ENCODE measurements around the gene CDK5RAP2. TPM values are rescaled to one million over a fixed set of nuclear protein-coding genes. Genes with fewer than 3 reads are reported as not detected.

Gene CDK5RAP2
- total and polyA plus RNA-seq, 2 experiments from 2014 or later: 52.6 to 77.0 TPM

GRCh38 chr9:120536949-120537640, 42.9 kb downstream of the CDK5RAP2 start:
- H3K36me3 ChIP-seq (ENCODE audit: low read depth): peaks cover 11% of the 10 kb centered on the region
- WGBS, 2 experiments (ENCODE audit: low coverage in 1 of 2, low lambda C conversion rate in 2 of 2, missing lambda C conversion rate in 2 of 2): 96 to 97% methylated on average over 4 to 5 of the region's 5 CpGs
- no peak for TF ChIP-seq EZH2 (IDR thresholded peaks at IDR 0.05; ENCODE audit: insufficient read depth, poor library complexity, severe bottlenecking)
- TF ChIP-seq EZH2phosphoT487 (IDR thresholded peaks at IDR 0.05; ENCODE audit: insufficient read depth, low read depth): no peak

GRCh38 chr9:120536094-120536493, 43.9 kb downstream of the CDK5RAP2 start:
- H3K9me2 ChIP-seq (ENCODE audit: insufficient read depth): no peaks in the 10 kb centered on the region
- H3F3A ChIP-seq (ENCODE audit: insufficient read depth): 0 out of 2 replicates have a peak, but pooled peaks cover 4% of the 10 kb centered on the region
- no peaks in the 10 kb centered on the region for H3K27me3 ChIP-seq (replicated peaks; ENCODE audit: insufficient read depth)
- peaks cover 10% of the 10 kb centered on the region for H3K4me1 ChIP-seq (ENCODE audit: insufficient read depth)
- H3K9me3 ChIP-seq (ENCODE audit: low read depth): no peaks in the 10 kb centered on the region
- H3K79me2 ChIP-seq (ENCODE audit: insufficient read depth): no peaks in the 10 kb centered on the region
- no peak overlapping the region for H3K27ac ChIP-seq
- WGBS, 2 experiments (ENCODE audit: low coverage in 1 of 2, low lambda C conversion rate in 2 of 2, missing lambda C conversion rate in 2 of 2): 96% methylated on average over 6 of the region's 6 CpGs
- no peak overlapping the region for H2AFZ ChIP-seq
- H3K36me3 ChIP-seq (ENCODE audit: low read depth): peaks cover 11% of the 10 kb centered on the region
- TF ChIP-seq EZH2 (IDR thresholded peaks at IDR 0.05; ENCODE audit: insufficient read depth, poor library complexity, severe bottlenecking): no peak
- no peak for TF ChIP-seq EZH2phosphoT487 (IDR thresholded peaks at IDR 0.05; ENCODE audit: insufficient read depth, low read depth)
- no peak overlapping the region for H3K4me2 ChIP-seq (ENCODE audit: unreplicated experiment)
- in situ Hi-C loops (cut with MboI): loop anchor here (10.0 kb wide), 1 partner anchor 59 kb away; no protein-coding TSS in a partner anchor
- H3K4me3 ChIP-seq: no peak overlapping the region
- no peak overlapping the region for H3K9ac ChIP-seq
- no peak for DNase-seq
- H4K20me1 ChIP-seq (ENCODE audit: insufficient read depth): no peaks in the 10 kb centered on the region

More at GRCh38 chr9:120536949-120537640, 42.9 kb downstream of the CDK5RAP2 start:
- no peaks in the 10 kb centered on the region for H3K9me2 ChIP-seq (ENCODE audit: insufficient read depth)
- no peak overlapping the region for H3K4me3 ChIP-seq
- no peak overlapping the region for H3K9ac ChIP-seq
- DNase-seq: no peak
- H3K4me2 ChIP-seq (ENCODE audit: unreplicated experiment): no peak overlapping the region
- no peaks in the 10 kb centered on the region for H3K27me3 ChIP-seq (replicated peaks; ENCODE audit: insufficient read depth)
- in situ Hi-C loops (cut with MboI): loop anchor here (10.0 kb wide), 1 partner anchor 58 kb away; no protein-coding TSS in a partner anchor
- no peaks in the 10 kb centered on the region for H3K9me3 ChIP-seq (ENCODE audit: low read depth)
- peaks cover 8% of the 10 kb centered on the region for H3K4me1 ChIP-seq (ENCODE audit: insufficient read depth)
- no peaks in the 10 kb centered on the region for H3K79me2 ChIP-seq (ENCODE audit: insufficient read depth)
- 0 out of 2 replicates have a peak, but pooled peaks cover 4% of the 10 kb centered on the region for H3F3A ChIP-seq (ENCODE audit: insufficient read depth)
- H4K20me1 ChIP-seq (ENCODE audit: insufficient read depth): no peaks in the 10 kb centered on the region
- no peak overlapping the region for H3K27ac ChIP-seq
- no peak overlapping the region for H2AFZ ChIP-seq

- Histone ChIP-seq H3K79me2 (ENCODE audit: insufficient read depth) (no peaks in the 10 kb centered on the region), H3K4me3 (no peak overlapping the region), H4K20me1 (ENCODE audit: insufficient read depth) (no peaks in the 10 kb centered on the region), H3K9me2 (ENCODE audit: insufficient read depth) (no peaks in the 10 kb centered on the region), H3F3A (ENCODE audit: insufficient read depth) (0 out of 2 replicates have a peak, but pooled peaks cover 4% of the 10 kb centered on the region), H3K27me3 (replicated peaks; ENCODE audit: insufficient read depth) (no peaks in the 10 kb centered on the region), H3K36me3 (ENCODE audit: low read depth) (peaks cover 15% of the 10 kb centered on the region), H3K4me2 (ENCODE audit: unreplicated experiment) (no peak overlapping the region), H2AFZ (no peak overlapping the region), H3K27ac (no peak overlapping the region), H3K9ac (no peak overlapping the region), H3K9me3 (ENCODE audit: low read depth) (no peaks in the 10 kb centered on the region), H3K4me1 (ENCODE audit: insufficient read depth) (peaks cover 10% of the 10 kb centered on the region)
- no peak for DNase-seq
- TF ChIP-seq EZH2phosphoT487 (IDR thresholded peaks at IDR 0.05; ENCODE audit: insufficient read depth, low read depth) (no peak), EZH2 (IDR thresholded peaks at IDR 0.05; ENCODE audit: insufficient read depth, poor library complexity, severe bottlenecking) (no peak)
- WGBS, 2 experiments (ENCODE audit: low coverage in 1 of 2, low lambda C conversion rate in 2 of 2, missing lambda C conversion rate in 2 of 2): 93 to 96% methylated on average over 2 of the region's 2 CpGs
- in situ Hi-C loops (cut with MboI): loop anchor here (10.0 kb wide), 1 partner anchor 61 kb away; no protein-coding TSS in a partner anchor
Observed at GRCh38 chr9:120534266-120534665, 45.7 kb downstream of the CDK5RAP2 start.

- WGBS, 2 experiments (ENCODE audit: low coverage in 1 of 2, low lambda C conversion rate in 2 of 2, missing lambda C conversion rate in 2 of 2): 86 to 88% methylated on average over 10 of the region's 10 CpGs
- H3K9ac ChIP-seq: no peak overlapping the region
Observed at GRCh38 chr9:120532891-120533290, 47.1 kb downstream of the CDK5RAP2 start.

More at GRCh38 chr9:120532891-120533290, 47.1 kb downstream of the CDK5RAP2 start:
- no peaks in the 10 kb centered on the region for H3K9me3 ChIP-seq (ENCODE audit: low read depth)
- 0 out of 2 replicates have a peak, but pooled peaks cover 4% of the 10 kb centered on the region for H3F3A ChIP-seq (ENCODE audit: insufficient read depth)
- in situ Hi-C loops (cut with MboI): loop anchor here (10.0 kb wide), 1 partner anchor 62 kb away; no protein-coding TSS in a partner anchor
- no peak overlapping the region for H2AFZ ChIP-seq
- TF ChIP-seq EZH2 (IDR thresholded peaks at IDR 0.05; ENCODE audit: insufficient read depth, poor library complexity, severe bottlenecking) (no peak), EZH2phosphoT487 (IDR thresholded peaks at IDR 0.05; ENCODE audit: insufficient read depth, low read depth) (no peak)
- H3K27me3 ChIP-seq (replicated peaks; ENCODE audit: insufficient read depth): no peaks in the 10 kb centered on the region
- no peaks in the 10 kb centered on the region for H3K79me2 ChIP-seq (ENCODE audit: insufficient read depth)
- H3K4me2 ChIP-seq (ENCODE audit: unreplicated experiment): peak overlapping the region; percentile 23
- no peaks in the 10 kb centered on the region for H4K20me1 ChIP-seq (ENCODE audit: insufficient read depth)
- DNase-seq: no peak
- peaks cover 10% of the 10 kb centered on the region for H3K4me1 ChIP-seq (ENCODE audit: insufficient read depth)
- no peaks in the 10 kb centered on the region for H3K9me2 ChIP-seq (ENCODE audit: insufficient read depth)
- H3K36me3 ChIP-seq (ENCODE audit: low read depth): peaks cover 28% of the 10 kb centered on the region
- peak overlapping the region; percentile 21; the same call in 1 of the 2 replicates for H3K27ac ChIP-seq
- H3K4me3 ChIP-seq: no peak overlapping the region
